GM19023 (cell line): ENCODE data around the gene MRPL45.

ENCODE experiments used
- ATAC-seq: cut with Tn5 transposase; IDR thresholded peaks from one replicate; pipeline ENCODE4 v1.9.1; 2021; ENCODE audit warnings: mild to moderate bottlenecking, moderate library complexity; ENCODE audit not compliant: unreplicated experiment

The MRPL45 gene

DNA sequence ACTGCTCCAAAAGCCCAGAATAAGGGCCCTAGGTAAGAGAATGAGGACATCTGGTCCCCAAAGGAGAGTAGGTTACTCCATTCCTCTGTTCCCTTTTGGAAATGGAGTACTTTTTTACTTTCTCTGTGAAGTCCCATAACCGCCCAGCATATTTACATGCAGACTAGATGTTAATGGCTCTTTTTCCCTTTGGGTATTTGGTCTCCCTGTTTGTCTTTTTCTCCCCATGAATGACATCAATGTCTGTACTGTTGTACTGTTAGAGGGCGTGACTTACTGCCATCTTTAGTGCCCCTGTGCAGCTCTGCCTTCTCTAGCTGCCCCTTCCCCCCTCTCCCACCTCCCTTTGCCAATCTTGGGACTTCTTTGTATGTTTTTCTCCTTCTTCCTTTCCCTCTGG, 27.8 kb downstream of the MRPL45 start:
- no peak for ATAC-seq

DNA sequence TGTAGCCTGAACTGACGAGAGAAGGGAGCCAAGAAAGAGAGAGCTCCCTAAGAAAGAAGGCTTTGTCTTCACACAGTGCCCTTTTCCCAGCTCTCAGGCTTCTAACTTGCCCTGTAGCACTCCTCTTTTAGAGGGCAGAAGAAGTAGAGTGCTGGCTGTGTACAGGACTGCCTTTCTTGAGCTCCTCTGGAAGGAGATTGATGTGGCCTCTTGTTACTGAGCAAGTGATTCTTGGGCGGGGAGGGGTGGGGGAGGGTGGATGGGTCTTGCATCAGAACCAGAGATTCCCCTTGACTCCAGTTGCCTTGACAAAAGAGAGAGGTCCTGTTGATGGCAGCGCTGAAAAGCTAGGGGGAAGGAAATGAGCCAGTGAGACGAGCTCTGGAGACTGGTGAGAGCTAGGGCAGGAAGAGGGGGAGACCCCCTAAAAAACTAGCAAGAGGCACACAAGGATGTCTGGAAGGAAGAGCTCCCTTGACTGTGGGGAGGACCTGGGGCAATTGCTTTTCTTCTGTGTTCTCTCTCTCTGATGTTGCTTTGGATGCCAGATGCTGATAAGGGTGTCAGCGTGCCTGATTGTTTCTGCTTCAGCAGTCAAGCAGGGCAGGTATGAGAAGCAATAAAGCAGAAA, 28.4 kb downstream of the MRPL45 start:
- ATAC-seq = no peak

DNA sequence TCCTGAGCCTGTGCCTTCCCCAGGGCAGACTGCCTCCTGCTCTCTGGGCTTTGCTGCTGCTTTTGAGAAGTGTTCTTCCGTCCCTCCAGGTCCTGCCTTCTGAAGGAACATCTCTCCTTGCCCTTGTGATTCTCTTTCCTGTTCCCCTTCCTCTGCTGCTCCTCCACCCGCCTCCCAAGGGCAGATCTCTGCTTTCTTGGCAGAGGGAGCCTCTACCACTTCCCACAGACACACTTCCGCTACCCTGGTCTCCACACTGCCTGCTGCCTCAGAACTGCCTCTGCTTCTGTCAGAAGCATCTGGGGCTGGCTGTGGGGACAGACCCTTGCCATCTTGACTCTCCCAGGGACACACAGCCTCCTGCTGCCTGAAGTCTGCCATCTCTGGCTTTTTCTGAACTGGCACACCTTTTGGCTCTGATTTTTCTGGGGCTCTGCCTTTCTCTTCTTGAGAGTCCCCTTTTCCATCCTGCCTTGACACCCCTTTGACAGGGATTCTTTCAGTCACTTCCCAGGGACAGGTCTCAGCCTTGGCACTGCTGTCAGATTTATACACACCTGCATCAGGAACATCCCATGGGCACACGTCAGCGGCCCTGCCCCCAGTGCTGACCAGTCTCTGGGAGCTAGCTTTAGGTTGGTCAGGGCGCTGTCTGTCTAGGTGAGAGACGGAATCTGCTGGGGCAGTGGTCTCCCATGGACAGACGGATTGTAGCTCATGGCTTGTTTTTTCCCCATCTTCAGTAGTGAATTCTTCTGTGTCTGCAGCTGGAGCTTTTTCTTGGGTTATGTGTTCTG, 30.2 kb downstream of the MRPL45 start:
- no peak for ATAC-seq

DNA sequence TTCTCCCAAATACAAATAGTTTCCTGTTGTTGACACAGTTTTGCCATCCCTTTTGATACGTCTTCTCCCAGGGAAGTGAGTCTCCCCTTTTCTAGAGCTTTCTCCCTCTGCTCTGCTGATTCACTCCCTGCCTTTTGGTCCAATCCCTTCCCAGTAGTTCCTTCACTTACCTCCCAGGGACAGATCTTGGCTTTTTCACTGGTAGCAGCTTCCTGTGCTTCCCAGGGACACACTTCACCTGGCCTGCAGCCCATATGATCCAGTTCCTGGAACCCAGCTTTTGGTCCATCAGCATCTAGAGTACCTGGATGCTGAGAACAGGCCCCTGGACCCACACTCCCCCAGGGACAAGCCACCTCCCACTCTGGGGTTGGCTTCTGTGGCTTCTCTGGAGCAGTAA, 31.0 kb downstream of the MRPL45 start:
- no peak for ATAC-seq

DNA sequence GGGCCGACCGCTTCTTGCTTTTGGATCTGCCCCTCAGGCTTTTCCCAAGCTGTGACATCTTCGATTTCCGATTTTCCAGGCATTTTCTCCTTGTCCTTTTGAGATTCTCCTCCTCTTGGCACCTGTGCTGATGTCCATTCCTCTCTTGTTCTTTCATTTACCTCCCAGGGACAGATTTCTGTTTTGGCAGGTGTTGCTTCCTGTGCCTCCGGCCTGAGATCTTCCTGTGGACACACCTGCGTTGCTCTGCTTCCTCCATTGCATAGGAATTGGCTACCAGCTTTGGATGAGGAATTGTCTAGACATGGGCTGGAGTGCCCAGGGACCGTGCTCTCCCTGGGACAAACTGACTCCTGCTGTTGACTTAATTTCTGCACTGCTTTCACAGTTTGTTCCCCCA, 31.7 kb downstream of the MRPL45 start:
- no peak for ATAC-seq

DNA sequence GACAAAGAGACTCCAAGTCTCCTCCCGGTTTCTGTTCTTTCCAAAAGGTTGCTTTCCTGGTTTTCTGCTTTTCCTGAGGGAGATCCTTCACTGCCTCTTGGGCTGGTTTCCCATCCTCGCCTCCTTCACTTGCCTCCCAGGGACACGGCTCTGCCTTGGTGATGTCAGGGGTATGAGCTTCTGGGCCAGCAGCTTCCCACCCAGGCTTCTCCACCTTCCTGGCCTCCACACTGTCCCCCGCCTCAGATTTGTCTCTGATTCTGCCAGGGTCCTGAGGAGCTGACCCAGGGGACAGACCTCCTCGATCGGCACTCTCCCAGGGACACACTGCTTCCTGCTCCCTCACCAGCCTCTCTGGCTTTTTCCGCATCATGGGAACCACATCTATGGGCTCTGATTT, 32.3 kb downstream of the MRPL45 start:
- no peak for ATAC-seq

DNA sequence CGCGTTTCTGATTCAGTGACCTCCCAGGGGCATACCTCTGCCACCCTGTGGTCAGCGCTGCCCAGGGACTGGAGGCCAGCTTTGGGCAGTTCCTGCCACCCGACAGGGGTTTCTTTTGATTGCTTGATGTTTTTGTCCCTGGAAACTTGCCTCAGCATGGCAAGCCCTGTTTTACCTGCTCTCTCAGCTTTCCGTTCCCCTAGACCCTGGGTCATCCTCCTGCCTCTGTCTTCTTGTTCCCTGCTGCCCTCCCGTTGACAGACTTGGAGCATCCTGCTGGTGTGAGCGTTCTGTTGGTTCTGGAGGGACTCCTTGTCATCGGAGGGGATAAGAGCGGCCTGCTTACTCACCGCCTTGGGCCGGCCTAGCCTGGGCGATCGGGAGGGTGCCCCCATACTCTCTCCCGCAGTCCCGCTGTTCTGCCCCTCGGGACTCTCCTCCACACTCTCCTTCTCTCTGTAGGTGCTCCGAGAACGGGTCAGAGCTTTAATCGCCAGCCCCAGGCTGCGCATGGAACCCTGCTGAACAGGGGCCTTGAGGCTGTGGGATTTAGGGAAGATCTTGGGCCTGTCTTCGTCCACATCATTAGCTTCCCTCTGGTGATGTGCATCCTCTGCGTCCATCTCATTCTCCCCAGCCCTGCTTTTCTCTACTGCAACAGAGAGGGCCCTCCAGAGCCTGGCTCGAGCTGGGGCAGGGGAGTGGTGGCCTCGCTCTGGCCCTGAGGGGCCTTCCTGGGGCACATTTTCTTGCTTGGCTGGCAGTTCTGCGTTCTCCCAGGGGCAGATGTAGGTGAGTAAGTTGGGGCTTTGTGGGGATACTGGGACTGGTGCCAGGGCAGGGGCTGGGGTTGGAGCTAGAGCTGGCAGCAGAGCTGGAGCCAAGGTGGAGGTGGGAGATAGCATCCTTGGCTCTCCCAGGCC, 33.1 kb downstream of the MRPL45 start:
- ATAC-seq = no peak

DNA sequence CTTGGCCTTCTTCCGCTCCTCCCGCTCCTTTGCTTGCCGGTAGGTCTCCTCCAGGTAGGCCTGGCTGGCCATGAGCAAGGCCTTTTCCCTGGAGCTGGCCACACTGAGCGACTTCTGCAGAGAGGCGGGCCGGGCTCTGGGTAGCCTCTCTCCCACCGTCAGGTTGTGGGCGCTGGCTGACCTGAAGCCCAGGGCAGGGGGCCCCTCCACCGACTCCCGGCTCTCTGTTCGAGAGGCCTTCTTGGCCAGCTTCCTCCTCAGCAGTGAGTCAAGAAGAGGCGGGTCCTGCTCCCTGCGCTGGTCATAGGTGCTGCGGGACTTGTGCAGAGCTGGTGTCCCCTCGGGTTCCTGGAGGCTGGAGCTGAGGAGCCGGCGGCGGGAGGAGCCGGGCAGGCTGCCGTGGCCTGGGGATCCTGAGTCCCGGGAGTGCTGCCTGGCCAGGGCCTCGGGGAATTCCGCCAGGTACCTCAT, 34.0 kb downstream of the MRPL45 start:
- no peak for ATAC-seq

DNA sequence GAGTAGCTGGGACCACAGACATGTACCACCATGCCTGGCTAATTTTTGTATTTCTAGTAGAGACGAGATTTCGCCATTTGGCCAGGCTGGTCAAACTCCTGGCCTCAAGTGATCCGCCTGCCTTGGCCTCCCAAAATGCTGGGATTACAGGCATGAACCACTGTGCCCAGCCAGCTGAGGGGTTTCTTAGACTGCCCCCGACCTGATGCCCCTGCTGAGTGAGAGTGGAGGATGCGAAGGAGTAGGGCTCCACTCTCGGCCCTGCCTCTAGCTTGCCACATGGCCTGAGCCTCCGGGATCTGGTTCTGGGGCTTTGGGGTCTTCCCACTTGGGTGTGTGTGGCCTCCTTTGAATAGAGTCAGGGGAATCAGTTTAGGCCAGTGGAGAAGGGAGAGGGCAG, 35.8 kb downstream of the MRPL45 start:
- no peak for ATAC-seq

DNA sequence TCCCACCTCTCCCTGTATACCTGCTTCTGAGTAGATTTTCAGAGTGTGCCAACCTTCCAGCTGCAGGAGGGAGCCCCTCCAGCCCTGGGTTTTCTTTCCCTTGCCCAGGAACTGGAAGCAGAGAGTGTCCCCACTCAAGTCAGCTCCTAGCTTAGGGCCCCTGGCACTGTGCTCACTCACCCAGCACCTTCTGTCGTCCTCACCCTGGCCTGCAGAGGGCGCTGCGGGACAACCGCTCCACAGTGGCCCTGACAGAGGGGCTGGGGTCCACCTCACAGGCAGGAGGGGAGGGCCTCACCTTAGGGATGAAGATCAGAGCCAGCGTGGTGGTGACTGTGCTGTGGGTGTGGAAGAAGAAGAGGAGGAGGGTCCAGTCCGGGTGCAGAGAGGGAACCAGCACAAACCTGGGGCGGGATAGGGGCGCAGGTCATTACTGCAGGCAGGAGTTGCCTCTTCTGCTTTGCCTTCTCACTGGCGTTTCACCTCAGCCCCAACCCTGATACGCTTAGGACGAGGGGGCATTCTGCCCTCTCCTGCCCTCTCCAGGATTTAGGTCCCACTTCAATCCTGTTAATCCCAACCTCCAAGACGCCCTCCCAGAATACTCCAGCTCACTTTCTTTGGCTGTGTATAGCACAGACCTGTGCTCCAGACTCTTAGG, 36.8 kb downstream of the MRPL45 start:
- ATAC-seq = no peak

DNA sequence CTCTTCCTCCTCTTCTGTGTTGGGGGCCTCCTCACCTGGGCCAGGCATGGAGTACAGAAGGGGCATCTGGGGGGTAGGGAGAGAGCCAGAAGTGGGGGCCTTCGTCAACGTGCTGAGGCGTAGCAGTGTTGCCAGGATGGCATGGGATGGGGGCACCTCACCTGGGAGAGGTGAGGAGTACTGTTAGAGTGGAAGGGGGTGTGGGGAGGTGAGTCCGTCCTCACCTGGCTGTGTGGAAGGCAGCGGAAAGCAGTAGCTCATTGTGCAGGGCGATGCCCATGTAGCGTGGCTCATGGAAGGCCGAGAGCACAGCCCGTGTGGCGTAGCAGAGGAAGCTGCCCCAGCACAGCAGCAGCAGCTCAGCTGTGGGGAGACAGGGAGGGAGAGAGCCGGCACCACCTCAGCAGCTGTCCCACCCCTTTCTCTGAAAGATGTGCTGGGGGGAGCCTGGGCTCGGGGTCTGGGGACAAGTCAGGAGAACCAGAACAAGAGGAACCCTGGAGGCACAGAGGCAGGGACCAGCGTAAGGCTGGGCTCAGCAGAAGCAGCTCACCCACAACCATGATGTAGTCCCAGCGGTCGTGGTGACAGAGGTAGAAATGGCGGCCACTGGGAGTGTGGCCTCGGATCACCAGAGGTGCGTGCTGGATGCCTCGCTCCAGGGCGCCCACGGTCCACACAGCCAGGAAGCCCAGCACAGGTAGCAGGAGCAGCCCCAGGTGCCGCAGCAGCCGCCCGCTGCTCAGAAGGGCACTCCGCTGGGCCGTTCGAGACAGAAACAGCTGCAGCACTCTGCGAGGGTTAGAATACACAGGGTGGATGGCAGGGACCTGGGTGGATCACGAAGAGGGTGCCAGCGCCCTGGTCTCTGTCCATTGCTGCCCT, 37.8 kb downstream of the MRPL45 start:
- no peak for ATAC-seq

DNA sequence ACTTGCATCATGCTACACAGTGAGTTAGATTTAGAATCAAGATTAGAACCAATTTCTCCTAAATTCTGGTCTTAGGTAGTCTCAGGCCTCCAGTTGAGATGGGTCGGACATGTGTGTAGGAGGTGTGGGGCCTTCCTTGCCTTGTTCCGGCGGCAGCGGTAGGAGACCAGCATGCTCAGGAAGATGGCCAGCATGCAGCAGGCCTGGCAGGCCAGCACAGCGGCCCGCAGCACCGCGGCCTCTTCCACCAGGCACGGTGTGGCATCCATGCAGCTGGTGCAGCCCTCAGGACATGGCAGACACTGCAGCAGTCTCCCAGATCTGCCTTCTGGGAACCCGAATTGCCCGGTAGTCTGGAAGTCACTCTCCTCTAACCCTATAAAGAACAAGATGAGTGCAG, 39.9 kb downstream of the MRPL45 start:
- no peak for ATAC-seq

DNA sequence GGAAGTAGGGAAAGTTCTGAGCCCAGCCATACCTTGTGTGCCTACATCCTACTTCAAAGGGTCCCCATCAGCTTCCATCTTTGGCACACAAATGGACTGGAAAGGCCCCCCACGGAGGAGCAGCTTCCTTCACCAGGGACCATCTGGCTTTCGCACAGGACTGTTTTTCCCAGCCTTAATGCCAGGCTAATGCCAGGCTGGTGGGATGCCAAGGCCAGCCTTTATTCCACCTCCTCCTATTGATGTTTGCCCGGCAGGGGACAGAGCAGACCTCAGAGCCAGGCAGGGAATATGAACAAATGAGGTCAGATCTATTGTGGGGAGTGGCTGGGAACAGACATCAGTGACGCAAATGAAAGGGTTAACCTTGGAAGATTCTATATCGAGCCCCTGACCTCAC, 41.1 kb downstream of the MRPL45 start:
- no peak for ATAC-seq

DNA sequence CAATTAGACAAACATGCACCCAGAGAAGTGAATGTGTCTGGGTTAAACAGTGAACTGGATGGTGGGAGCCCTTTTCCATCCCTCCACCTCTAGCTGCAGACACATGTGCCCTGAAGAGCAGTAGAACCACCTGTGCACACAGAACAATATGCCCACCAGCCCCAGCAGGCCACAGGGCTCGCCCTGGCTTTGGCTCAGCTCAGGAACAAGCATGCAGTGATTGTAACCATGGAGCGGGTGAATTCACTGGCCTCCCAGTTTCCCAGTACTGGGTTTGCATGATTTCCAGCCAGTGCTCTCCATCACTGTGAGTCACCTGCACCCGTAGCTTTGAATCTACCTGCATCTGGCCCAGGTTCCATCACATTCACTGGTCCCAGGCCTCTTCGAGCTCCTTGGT, 41.6 kb downstream of the MRPL45 start:
- ATAC-seq = no peak

DNA sequence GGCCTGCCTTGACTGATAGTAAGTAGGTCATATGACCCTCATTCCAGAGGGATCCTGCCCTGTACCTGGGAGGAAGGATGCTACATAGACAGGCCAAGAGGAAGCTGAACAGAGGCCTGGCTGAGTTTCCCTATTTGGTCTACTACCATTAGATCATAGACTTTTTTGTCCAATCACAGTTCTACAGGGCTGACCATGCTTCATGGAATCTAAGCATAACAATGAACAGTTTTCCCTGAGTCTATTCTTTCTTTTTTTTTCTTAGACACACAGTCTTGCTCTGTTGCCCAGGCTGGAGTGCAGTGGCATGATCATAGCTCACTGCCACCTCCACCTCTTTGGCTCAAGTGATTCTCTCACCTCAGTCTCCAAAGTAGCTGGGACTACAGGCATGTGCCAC, 42.9 kb downstream of the MRPL45 start:
- no peak for ATAC-seq

DNA sequence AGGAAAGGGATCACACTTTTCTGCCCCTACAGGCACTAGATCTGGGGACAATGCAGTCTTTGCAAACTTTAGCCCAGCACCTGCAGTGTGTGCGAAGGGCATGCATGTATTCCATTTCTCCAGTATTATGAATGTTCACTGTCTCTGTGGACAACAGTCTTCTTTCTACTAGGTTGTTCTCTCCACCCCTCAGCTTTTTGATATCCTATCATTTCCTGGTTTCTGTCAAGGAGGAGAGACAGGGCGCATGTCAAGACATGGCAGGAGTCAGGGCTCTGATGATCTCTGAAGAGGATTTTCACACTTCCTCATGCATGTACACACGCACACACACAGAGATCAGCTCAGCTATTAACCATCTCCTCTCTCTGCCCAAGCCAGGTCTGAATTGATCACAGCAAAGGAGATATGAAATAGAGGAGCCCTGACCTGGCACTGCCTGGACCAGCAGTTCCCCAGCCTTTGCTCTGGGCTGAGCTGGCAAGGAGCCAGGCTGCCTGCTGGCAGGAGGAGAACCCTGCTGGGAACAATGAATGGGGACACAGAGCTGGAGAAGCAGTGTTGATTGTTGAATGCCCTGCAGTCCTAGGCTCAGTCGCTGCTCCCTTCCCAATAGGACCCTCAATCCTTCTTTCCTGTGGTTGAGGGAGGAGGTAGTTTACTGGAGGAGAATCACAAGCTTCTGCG, 44.2 kb downstream of the MRPL45 start:
- ATAC-seq = no peak

DNA sequence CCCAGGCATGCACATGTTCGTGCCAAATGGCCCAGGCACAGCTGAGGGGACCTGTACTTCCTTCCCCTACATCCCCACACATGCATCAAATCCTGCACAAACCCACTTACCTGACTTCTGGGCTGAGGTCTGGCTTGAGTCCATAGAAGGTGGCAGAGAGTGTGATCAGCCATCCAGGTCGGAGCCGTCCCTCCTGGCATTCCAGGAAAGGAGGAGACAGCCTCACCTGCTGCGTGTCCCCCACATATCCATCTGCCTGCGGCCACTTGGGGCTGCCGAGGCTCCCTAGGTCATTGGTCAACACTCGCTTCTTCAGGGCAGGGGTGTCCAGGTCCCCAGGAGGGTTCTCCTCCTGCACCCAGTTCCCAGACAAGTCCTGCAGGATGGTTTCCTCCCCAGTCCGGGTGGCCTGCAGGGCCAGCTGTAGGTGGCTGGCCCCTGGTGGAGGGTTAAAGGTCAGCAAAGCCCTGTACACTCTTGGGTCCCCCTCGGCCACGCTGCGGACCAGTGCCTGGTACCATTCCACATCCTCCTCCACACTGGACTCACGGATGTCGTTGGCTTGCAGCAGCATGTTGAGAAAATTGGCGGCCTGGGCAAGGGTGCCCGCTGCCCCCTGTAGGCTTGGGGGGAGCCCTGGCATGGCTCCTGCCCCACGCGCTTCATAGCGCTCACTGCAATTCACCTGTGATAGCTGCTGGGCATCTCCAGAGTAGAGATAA, 46.1 kb downstream of the MRPL45 start:
- no peak for ATAC-seq

DNA sequence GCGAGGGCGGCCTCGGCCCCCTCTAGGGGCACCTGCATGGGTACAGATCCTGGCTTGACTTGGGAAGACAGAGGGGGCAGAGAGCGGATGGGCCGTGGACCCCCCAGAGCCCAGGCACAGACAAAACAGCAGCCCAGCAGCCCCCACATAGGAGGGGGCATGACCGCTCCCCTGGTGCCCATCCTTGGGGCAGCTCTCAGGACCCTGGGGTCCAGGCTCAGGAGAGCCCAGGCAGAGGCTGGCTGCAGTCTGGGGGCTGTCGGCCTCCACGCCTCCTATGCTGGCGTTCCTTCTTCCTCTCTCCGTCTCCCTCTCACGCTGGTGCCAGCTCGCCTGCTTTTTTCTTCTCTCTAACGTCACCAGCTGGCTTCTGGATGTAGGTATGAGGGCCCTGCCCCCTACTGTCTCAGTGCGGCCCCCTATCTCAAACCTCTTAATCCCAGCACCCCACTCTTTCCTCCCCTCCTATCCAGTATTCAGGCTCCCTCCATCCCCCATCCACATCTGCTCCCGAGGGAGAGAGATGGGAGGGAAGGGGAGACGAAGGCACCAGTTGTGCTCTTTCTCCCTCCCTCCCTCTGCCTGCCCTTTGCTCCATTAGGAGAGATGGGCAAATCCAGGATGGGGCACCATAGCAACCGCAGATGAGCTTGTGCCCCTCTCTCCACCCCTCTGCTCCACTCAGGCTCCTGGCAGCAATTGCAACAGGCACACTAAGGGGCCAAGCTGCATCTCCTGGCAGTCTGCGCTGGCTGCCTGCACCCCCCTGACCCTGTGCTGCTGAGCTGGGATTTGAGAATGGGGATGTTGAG, 46.8 kb downstream of the MRPL45 start, which contains the start of gene GPR179:
Gene GPR179 (minus strand): TSS at position 349 of the 812 bp plus-strand sequence. CDS start 167 bp downstream, at position 182.
- no peak for ATAC-seq
